ENCODE results near the gene LCE2D. TPM values are rescaled to one million over a fixed set of nuclear protein-coding genes. Genes with fewer than 3 reads are reported as not detected.

The LCE2D gene
- total RNA-seq, 1 experiment from 2014 or later, result not detected

DNA sequence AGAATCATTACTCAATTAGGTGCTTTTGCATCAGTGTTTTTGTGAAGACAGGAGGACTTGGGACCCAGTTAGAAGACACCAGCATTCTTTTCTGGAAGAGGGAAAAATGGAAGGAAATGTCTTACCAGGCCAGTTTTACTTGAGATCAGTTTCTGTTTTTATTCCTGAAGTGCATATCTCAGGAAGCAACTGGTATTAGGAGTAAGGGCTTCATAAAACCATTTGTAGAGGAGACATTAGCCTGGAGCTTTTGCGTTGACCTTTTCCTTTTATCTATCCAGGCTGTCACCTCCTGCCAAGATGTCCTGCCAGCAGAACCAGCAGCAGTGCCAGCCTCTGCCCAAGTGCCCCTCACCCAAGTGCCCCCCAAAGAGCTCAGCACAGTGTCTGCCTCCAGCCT, 49.7 kb upstream of the LCE2D start, which contains the start of gene LCE3B:
Gene LCE3B, plus strand, starts transcription at position 301 of the 400 bp plus-strand sequence. Its CDS starts 0 bp downstream, at position 301.
- intact Hi-C loops (cut with micrococcal nuclease), result no loop called here
- RAD21 ChIA-PET (ENCODE audit: low non-redundant PET in 1 of 2, low total read pairs in 2 of 2, uncharacterized antibody in 2 of 2, unreplicated experiment in 2 of 2), result no interaction called here
- POLR2A ChIA-PET, result no interaction called here
- H3K9me3 ChIP-seq (ENCODE audit: control insufficient read depth in 1 of 2, insufficient read depth in 1 of 2, low read depth in 1 of 2, low read length in 2 of 2), result peaks cover 3% of the 10 kb centered on the region in 2 experiments; a peak in 2 of 4 replicates
- H3K9ac ChIP-seq (ENCODE audit: low read length), result no peak within 1 kb of the TSS
- no peaks in the 10 kb centered on the region for H3K9me2 ChIP-seq (ENCODE audit: insufficient read depth)
- no peaks in the 10 kb centered on the region for H3K79me2 ChIP-seq (ENCODE audit: insufficient read depth, low read length)
- H3K27me3 ChIP-seq (ENCODE audit: insufficient read depth, low read length), result no peaks in the 10 kb centered on the region
- no TSS peak for BruUV-seq (replicated peaks)
- no peaks in the 10 kb centered on the region for H3K36me3 ChIP-seq (ENCODE audit: control insufficient read depth in 1 of 2, insufficient read depth in 2 of 2, low read length in 2 of 2)
- ATAC-seq (no peak), DNase-seq (ENCODE audit: low read depth, low spot score) (no peak)
- H3K4me3 ChIP-seq (replicated peaks in 1 of 2; ENCODE audit: low read depth in 1 of 2, low read length in 2 of 2), result no peak within 1 kb of the TSS
- TF ChIP-seq CBX3 (IDR thresholded peaks at IDR 0.05; ENCODE audit: low read depth), result no peak
- CTCF ChIA-PET, result no interaction called here
- no peaks in the 10 kb centered on the region for H4K20me1 ChIP-seq (ENCODE audit: insufficient read depth)
- H3K4me2 ChIP-seq (ENCODE audit: low read length), result no peak within 1 kb of the TSS
- H3K27ac ChIP-seq (ENCODE audit: low read depth, low read length), result no peak within 1 kb of the TSS
- no peak within 1 kb of the TSS for H2AFZ ChIP-seq (ENCODE audit: low read depth, low read length, poor library complexity, severe bottlenecking)
- no peaks in the 10 kb centered on the region for H3K4me1 ChIP-seq (ENCODE audit: control insufficient read depth in 1 of 2, insufficient read depth in 2 of 2, low read length in 2 of 2)

DNA sequence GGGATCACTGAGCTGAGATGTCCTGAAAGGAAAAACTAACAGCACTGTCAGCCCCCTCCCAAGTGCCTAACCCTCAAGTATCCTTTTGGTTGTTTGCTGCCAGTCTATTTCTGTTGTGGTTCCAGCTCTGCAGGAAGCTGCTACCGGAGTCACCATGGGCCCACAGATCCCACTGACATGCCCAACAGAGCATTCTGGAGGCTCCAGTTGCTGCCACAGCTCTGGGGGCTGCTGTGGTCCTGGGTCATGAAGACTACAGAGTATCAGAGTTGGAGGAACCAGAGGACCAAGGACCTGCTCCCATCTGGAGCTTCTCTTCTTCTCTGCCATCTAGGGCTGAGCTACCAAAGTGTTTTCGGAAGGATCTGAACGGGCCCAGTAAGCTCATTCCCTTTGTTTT, 41.2 kb upstream of the LCE2D start:
- peaks cover 8% of the 10 kb centered on the region; the same call in 1 of the 2 replicates for H3K27me3 ChIP-seq (ENCODE audit: insufficient read depth, low read length)
- BruUV-seq (replicated peaks), result no TSS peak
- no peaks in the 10 kb centered on the region for H4K20me1 ChIP-seq (ENCODE audit: insufficient read depth)
- no peak overlapping the region for H3K27ac ChIP-seq (ENCODE audit: low read depth, low read length)
- CTCF ChIA-PET, result no interaction called here
- intact Hi-C loops (cut with micrococcal nuclease), result loop anchor here (10.0 kb wide), 1 partner anchor 137 kb away; no protein-coding TSS in a partner anchor
- DNase-seq (ENCODE audit: low read depth, low spot score), result no peak
- H3K36me3 ChIP-seq (ENCODE audit: control insufficient read depth in 1 of 2, insufficient read depth in 2 of 2, low read length in 2 of 2), result no peaks in the 10 kb centered on the region
- TF ChIP-seq JUND (IDR thresholded peaks at IDR 0.05) (no peak), RAD21 (IDR thresholded peaks at IDR 0.05; ENCODE audit: low read depth) (no peak), ZNF274 (IDR thresholded peaks at IDR 0.05; ENCODE audit: low read depth, low read length) (no peak), CEBPB (IDR thresholded peaks at IDR 0.05; ENCODE audit: low read depth) (no peak)
- TF ChIP-seq, protein P1, sequence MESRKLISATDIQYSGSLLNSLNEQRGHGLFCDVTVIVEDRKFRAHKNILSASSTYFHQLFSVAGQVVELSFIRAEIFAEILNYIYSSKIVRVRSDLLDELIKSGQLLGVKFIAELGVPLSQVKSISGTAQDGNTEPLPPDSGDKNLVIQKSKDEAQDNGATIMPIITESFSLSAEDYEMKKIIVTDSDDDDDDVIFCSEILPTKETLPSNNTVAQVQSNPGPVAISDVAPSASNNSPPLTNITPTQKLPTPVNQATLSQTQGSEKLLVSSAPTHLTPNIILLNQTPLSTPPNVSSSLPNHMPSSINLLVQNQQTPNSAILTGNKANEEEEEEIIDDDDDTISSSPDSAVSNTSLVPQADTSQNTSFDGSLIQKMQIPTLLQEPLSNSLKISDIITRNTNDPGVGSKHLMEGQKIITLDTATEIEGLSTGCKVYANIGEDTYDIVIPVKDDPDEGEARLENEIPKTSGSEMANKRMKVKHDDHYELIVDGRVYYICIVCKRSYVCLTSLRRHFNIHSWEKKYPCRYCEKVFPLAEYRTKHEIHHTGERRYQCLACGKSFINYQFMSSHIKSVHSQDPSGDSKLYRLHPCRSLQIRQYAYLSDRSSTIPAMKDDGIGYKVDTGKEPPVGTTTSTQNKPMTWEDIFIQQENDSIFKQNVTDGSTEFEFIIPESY (IDR thresholded peaks at IDR 0.05; ENCODE audit: extremely low read depth, insufficient replicate concordance, low read length), result no peak
- TF ChIP-seq, protein P2, sequence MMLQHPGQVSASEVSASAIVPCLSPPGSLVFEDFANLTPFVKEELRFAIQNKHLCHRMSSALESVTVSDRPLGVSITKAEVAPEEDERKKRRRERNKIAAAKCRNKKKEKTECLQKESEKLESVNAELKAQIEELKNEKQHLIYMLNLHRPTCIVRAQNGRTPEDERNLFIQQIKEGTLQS (IDR thresholded peaks at IDR 0.05), result no peak
- TF ChIP-seq, protein P3, sequence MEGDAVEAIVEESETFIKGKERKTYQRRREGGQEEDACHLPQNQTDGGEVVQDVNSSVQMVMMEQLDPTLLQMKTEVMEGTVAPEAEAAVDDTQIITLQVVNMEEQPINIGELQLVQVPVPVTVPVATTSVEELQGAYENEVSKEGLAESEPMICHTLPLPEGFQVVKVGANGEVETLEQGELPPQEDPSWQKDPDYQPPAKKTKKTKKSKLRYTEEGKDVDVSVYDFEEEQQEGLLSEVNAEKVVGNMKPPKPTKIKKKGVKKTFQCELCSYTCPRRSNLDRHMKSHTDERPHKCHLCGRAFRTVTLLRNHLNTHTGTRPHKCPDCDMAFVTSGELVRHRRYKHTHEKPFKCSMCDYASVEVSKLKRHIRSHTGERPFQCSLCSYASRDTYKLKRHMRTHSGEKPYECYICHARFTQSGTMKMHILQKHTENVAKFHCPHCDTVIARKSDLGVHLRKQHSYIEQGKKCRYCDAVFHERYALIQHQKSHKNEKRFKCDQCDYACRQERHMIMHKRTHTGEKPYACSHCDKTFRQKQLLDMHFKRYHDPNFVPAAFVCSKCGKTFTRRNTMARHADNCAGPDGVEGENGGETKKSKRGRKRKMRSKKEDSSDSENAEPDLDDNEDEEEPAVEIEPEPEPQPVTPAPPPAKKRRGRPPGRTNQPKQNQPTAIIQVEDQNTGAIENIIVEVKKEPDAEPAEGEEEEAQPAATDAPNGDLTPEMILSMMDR (IDR thresholded peaks at IDR 0.05 in 2 of 3, conservative IDR thresholded peaks at IDR 0.05 in 1 of 3; ENCODE audit: borderline replicate concordance in 1 of 3, insufficient read depth in 1 of 3, low read depth in 2 of 3, low read length in 2 of 3), result no peak
- TF ChIP-seq, protein P4, sequence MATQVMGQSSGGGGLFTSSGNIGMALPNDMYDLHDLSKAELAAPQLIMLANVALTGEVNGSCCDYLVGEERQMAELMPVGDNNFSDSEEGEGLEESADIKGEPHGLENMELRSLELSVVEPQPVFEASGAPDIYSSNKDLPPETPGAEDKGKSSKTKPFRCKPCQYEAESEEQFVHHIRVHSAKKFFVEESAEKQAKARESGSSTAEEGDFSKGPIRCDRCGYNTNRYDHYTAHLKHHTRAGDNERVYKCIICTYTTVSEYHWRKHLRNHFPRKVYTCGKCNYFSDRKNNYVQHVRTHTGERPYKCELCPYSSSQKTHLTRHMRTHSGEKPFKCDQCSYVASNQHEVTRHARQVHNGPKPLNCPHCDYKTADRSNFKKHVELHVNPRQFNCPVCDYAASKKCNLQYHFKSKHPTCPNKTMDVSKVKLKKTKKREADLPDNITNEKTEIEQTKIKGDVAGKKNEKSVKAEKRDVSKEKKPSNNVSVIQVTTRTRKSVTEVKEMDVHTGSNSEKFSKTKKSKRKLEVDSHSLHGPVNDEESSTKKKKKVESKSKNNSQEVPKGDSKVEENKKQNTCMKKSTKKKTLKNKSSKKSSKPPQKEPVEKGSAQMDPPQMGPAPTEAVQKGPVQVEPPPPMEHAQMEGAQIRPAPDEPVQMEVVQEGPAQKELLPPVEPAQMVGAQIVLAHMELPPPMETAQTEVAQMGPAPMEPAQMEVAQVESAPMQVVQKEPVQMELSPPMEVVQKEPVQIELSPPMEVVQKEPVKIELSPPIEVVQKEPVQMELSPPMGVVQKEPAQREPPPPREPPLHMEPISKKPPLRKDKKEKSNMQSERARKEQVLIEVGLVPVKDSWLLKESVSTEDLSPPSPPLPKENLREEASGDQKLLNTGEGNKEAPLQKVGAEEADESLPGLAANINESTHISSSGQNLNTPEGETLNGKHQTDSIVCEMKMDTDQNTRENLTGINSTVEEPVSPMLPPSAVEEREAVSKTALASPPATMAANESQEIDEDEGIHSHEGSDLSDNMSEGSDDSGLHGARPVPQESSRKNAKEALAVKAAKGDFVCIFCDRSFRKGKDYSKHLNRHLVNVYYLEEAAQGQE (IDR thresholded peaks at IDR 0.05; ENCODE audit: low read depth), result no peak
- TF ChIP-seq, protein P5, sequence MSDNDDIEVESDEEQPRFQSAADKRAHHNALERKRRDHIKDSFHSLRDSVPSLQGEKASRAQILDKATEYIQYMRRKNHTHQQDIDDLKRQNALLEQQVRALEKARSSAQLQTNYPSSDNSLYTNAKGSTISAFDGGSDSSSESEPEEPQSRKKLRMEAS (IDR thresholded peaks at IDR 0.05), result no peak
- peaks cover 8 to 9% of the 10 kb centered on the region in 2 experiments; a peak in 2 of 4 replicates for H3K9me3 ChIP-seq (ENCODE audit: control insufficient read depth in 1 of 2, insufficient read depth in 1 of 2, low read depth in 1 of 2, low read length in 2 of 2)
- H3K79me2 ChIP-seq (ENCODE audit: insufficient read depth, low read length), result no peaks in the 10 kb centered on the region
- H3K4me1 ChIP-seq (ENCODE audit: control insufficient read depth in 1 of 2, insufficient read depth in 2 of 2, low read length in 2 of 2), result no peaks in the 10 kb centered on the region
- no peaks in the 10 kb centered on the region for H3K9me2 ChIP-seq (ENCODE audit: insufficient read depth)
- H3K9ac ChIP-seq (ENCODE audit: low read length), result no peak overlapping the region
- POLR2A ChIA-PET, result no interaction called here
- RAD21 ChIA-PET (ENCODE audit: low non-redundant PET in 1 of 2, low total read pairs in 2 of 2, uncharacterized antibody in 2 of 2, unreplicated experiment in 2 of 2), result no interaction called here
- H3K4me3 ChIP-seq (replicated peaks in 1 of 2; ENCODE audit: low read depth in 1 of 2, low read length in 2 of 2), result no peak overlapping the region
- no peak overlapping the region for H3K4me2 ChIP-seq (ENCODE audit: low read length)
- no peak overlapping the region for H2AFZ ChIP-seq (ENCODE audit: low read depth, low read length, poor library complexity, severe bottlenecking)
- ATAC-seq, result no peak

Measured in HCT116 (cell line).